NCI-H446 (cell line): Measurements from ENCODE around the gene TSPEAR.
"Not testable (repeated sequence)": the region's sequence is repeated elsewhere in the genome, so short reads cannot be mapped to it uniquely, and the experiment has no call there.

Source experiments
- DNase-seq, 2 experiments: peaks; one replicate each; lab custom pipeline; 2025; lab: John Stamatoyannopoulos, UW

The TSPEAR gene

DNA sequence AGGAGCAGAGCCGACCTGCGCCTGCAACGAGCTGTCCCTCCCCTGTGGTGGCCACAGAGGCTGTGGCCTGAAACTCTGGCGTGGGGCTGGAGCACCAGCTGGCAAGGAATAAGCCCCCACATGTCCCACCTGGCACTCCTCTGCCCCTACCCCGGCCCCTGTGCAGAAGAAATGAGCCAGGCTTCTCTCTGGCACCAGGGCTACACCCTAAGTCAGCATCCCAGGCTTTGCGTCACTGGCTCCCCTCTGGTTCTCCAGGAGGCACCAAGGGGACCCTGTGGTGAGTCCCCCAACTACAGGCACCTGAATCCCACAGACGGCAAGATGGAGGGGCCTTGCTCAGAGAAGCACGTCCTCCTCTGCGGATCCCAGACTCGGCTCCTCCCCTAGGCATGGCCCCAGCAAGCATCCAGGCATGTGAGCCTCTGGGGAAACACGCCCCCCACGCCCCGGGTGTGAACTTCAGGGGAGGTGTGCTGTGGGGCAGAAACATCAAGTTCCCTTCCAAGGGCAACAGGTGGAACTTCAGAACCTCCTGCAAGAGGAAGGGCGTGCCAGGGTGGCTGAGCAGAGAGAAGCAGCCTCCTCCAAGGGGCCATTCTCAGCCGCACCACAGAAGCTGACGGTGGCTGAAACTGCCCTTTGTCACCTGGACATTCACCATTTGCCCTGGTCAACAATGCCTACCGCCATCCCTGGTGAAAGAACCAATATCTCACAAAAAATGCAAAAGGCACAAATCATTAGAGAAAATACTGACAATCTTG is 108.1 kb downstream of the TSPEAR start:
- no peak for DNase-seq

DNA sequence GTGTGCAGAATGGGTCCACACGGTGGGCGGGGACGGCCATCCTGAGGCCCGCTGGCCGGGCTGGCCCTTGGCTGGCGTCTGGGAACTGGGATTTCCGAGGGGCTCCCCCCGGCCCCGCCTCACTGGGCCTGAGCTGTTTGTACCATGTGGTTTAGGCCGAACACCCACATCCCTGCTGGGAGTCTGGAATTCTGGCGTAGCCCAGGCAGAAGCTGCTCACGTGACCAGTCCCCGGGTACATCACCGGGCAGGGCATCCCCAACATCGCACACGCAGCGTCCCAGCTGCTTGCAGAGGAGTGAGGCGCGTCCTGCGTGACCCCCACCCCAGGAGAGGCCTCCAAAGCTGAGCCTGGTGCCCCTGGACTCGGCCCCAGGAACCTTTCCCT is 108.9 kb downstream of the TSPEAR start:
- DNase-seq, result no peak

DNA sequence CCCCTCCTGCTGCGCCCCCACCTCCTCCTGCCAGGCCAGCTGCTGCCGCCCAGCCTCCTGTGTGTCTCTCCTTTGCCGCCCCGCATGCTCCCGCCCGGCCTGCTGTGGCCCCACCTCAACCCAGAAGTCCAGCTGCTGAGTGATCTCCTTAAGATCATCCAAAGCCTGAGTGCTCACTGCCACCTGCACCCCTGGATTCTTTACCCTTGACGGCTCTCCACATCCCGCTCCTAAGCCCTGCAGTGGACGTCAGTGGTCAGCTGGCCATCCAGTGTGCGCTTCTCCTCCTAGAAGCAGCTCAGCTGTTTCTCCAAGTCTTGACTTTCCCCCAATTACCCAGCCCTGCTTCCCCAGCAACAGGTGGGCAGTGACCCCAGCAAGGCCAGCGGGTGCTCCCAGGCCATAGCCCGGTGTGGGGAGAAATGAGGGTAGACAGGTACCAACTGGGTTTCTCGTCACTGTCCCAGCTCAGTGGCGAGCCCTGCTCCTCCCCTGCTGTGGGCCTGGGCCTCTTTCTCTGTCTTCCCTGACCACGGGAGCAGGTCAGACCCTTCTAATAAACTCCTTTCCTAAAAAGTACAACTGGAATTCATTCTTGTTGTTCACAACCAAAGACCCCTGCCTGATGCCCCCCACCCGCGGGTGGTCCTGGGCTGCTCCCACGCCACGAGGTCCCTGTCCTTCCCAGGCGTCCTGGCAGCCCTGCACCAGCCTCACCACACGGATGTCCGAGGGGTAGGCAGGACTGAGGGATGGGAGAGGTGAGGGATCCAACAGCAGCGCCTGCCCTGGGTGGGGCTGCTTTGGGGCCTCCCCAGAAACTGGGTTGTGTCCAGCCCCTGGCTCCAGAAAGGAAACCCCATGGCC is 109.5 kb downstream of the TSPEAR start:
- DNase-seq, result no peak

DNA sequence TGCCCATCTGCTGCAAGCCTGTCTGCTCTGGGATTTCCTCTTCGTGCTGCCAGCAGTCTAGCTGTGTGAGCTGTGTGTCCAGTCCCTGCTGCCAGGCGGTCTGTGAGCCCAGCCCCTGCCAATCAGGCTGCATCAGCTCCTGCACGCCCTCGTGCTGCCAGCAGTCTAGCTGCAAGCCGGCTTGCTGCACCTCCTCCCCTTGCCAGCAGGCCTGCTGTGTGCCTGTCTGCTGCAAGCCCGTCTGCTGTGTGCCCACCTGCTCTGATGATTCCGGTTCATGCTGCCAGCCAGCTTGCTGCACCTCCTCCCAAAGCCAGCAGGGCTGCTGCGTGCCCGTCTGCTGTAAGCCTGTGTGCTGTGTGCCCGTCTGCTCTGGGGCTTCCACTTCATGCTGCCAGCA is 110.3 kb downstream of the TSPEAR start:
- not testable (repeated sequence) for DNase-seq

DNA sequence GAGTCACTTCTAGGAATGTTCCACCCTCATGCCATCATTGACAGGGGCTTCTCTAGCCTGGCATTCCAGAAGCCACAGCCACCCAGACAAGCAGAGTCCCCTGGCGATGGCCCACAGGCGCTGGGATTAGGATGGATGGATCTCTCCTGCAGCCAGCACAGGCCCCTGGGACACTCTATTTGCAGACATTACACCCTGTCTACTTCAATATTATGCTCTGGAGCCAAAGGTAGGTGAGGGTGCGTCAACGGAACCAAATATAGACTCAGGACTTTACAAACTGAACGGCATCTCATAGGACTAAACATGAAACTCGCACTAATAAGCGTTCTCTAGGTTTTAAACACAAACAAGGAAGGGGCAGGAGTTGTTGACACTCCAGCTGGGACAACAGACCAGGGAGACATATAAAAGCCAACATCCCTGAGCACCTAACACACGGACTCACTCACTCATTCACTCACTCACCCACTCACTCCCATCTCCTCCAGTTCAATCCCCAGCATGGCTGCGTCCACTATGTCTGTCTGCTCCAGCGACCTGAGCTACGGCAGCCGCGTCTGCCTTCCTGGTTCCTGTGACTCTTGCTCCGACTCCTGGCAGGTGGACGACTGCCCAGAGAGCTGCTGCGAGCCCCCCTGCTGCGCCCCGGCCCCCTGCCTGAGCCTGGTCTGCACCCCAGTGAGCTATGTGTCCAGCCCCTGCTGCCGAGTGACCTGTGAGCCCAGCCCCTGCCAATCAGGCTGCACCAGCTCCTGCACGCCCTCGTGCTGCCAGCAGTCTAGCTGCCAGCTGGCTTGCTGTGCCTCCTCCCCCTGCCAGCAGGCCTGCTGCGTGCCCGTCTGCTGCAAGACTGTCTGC is 111.0 kb downstream of the TSPEAR start, which contains the start of gene KRTAP10-7:
Gene KRTAP10-7 (plus strand): TSS at position 480 of the 861 bp plus-strand sequence. CDS start 25 bp downstream, at position 505.
- DNase-seq, result not testable (repeated sequence)

DNA sequence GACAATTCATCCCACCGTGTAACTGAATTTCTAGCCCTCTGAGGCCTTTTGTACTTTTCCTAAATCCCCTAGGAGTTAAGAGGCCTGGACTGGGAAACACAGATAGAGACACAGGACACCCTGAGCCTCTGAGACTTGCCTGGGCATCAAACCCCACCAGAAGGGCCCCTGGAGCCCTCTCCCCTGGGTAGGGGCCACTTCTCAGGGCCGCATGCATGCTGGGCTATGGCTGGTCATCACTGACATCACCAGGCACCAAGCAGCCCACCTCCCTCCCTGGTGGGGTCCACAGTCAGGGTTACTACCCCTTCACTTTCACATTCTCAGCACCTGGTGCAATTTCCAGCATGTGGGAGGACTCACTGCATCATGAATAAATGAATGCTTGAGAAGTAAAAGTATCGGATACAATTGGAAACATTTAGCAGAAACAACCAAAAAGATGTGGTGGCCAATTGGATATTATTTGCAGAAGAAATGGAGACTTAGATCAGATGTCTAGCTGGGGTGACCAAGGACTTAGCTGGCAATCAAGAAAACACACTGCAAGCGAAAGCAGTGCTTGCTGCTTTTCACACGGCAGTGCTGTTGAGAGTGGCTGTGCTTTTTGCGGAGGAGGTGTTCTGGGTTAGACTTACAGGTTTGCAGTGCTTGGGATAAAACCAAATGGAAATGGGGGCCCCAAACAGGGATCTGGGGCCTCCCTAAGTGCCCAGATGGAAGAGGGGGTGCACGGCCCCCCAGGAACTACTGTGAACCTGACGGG is 111.9 kb downstream of the TSPEAR start:
- no peak for DNase-seq

DNA sequence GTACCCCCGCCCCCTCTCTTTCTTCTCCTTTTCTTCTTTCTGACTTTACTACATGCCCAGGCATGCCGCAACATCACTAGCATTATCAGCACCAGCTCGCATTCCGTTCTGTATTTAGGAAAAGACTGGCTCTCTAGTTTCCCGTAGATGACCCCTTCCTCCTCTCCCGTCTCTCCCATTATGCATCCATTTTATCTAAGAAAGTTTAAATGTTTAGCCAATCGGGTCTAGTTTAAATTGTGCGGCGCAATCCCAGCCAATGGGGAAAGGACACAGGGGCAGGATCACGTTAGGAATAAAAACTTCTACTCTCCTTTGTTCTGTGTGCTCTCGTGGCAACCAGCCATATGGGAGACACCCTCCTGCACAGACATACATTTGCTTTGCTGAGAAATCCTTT is 113.3 kb downstream of the TSPEAR start:
- DNase-seq, result no peak

DNA sequence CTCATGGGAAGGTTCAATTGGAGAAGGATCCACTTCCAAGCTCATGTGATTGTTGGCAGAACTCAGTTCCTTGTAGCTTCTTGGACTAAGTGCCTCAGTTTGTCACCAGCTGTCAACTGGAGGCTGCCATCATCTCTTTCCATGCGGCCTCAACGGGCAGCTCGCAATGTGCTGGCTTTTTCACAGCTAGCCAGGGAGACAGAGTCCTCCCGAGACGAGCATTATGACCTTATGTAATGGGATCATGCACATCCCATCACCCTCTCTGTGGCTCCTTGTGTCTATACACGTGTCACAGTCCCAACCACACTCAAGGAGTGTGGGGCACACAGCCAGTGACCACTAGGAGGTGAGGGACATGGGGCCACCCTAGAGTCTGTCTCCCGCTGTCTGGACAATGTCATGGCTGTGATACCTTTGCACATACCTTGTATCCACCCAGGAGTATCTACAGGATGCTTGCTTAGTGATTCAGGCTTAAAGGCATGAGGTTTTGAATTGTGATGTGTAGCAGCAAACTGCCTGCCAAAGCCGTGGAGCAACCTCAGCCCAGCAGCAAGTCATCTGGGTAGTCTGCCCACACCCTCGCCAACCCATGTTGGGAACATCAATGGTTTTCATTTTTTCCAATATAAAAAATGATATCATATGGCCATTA is 115.2 kb downstream of the TSPEAR start:
- DNase-seq, result no peak

DNA sequence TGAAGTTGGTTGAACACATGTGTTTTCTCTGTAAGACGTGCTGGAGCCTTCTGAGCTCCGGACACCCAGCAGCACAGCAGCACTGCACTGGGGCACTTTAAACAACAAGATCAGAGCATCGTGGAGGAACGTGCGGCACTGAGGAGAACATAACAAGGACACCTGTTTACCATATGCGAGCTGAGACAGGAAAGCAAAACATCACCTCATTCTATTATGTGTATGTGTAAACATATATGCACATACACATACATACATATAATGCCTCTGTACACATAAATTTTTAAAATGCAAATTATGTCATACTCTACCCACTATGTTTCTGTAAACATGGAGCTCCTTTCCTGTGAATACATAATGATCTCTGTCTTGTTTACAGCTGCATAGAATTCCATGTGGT is 115.8 kb downstream of the TSPEAR start:
- no peak for DNase-seq

DNA sequence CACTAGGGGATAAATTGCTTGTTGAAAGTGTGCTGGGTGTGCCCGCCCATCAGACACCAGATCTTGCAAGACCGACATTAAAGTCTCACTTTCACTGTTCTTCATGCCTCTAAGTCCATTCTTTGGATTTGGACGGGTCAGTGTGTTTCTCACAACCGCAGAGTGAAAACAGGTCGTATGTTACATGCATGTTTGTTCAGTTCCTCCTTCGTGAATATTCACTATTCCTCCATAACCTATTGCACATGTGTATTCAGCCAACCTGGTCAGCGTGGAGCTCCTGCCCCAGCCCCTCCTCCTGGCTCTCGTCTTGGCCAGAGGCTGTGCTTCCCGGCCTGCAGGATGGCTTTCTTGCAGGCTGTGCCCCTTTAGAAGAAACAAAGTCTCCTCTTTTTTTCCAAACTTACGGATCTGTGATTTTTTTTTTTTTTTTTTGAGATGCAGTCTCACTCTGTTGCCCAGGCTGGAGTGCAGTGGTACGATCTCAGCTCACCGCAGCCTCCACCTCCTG is 116.9 kb downstream of the TSPEAR start:
- DNase-seq, result no peak

DNA sequence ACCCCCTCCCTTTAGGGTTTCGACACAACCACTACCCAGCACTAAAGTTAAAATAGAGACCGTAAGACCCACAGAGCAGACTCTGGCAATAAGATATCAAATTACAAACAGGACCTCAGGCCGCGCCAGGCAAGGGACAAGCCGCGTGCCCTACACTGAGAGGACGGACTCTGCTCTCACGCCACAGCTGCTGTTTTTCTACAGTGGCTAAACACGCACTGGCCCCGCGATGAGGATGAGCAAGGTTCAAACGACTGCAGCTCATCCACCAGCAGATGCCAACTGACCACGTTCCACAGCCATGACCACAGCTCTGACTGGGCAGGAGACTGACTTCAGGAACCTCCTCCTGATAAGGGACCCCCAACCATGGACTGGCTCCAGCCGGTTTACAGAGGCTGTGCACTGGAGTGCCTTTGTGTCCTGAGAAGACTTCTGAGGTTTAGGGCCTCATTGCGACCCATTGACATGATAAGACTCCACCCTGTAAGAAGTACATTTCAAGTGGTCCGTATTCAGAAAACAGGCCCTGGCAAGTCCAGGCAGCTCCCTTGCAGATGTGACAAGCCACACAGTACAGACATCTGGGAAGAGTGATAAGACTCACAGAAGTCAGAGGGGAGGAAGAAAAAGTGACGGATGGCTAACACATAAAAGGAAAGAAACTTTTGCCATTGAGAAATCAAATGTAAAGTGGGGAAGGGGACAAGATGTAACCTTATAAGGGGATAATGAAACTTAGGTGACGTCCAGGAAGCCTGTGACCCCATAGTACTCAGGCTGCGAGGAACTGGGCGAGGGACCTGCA is 117.6 kb downstream of the TSPEAR start:
- DNase-seq, result no peak

DNA sequence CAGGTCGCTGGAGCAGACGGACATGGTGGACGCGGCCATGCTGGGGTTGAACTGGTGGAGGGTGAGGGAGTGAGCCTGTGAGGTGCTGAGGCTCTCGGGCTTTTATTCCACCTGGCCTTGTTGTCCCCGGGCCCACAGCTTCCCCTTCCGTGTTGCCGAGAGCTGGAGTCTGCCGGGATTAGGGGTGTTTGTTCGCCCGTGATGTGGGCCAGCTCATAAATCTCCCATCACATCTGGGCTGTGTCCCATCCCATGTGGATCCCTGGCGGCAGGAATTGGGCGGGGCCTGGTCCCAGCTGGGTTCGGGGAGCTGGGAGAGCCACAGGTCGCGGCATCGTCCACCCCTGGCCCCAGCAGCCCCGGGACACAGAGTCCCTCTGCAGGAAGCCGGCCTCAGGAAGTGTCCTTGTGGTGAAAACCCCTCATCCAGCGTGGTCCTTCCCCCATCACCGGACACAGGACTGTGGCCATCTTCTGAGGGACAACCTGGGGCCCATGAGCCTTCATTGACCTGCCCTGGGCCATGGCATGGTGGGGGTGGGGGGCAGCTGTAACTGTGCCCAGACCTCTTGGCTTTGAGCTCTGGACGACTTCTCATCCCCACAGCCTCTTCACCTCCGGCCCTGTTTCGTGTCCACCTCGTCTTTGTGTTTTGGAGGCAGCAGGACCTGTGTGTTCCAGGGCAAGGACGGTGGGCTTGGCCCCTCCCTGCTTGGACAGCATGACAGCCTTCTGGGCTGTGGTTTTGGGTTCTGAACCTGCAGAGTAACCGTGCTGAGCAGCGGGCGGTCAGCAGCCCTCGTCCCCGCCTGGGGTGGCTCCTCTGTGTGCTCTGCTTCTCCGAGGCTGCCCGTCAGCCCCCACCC is 118.7 kb downstream of the TSPEAR start, which contains the start of gene KRTAP10-6:
Gene KRTAP10-6 (minus strand): TSS at position 60 of the 866 bp plus-strand sequence. CDS start 21 bp downstream, at position 39.
- DNase-seq, result no peak

DNA sequence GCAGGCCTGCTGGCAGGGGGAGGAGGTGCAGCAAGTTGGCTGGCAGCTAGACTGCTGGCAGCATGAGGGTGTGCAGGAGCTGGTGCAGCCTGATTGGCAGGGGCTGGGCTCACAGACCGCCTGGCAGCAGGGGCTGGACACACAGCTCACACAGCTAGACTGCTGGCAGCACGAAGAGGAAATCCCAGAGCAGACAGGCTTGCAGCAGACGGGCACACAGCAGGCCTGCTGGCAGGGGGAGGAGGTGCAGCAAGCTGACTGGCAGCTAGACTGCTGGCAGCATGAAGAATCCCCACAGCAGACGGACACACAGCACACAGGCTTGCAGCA is 119.6 kb downstream of the TSPEAR start:
- DNase-seq, result not testable (repeated sequence)

DNA sequence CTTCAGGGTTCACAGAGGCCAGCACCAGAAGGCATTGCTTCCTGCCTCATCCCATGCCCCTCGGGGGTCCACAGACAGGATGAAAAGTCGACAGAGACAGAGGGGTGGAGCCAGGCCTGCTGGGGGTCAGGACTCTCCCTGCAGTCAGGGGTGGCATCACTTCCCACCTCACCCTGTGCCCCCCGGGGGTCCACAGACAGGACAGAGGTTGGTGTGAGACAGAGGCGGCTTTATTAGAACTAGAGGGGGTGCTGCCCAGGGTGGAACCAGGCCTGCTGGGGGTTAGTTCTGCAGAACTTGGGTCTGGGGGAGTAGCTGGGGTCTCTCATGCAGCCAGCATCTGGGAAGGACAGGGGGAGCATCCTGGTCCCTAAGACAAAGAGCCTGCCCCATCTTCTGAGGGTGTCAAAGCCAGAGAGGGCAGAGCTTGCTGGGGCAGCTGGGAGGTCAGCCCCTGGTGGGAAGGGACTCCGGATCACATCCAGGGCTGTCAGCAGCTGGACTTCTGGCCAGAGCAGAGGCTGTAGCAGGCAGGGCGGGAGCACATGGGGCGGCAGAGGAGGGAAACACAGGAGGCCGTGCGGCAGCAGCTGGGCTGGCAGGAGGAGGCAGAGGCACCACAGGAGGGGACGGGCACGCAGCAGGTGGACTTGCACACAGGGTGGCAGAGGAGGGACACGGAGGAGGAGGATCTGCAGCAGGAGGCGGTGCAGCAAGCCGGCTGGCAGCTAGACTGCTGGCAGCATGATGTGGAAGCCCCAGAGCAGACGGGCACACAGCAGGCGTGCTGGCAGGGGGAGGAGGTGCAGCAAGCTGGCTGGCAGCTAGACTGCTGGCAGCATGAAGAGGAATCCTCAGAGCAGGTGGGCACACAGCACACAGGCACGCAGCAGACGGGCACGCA is 120.2 kb downstream of the TSPEAR start:
- DNase-seq, result not testable (repeated sequence)

DNA sequence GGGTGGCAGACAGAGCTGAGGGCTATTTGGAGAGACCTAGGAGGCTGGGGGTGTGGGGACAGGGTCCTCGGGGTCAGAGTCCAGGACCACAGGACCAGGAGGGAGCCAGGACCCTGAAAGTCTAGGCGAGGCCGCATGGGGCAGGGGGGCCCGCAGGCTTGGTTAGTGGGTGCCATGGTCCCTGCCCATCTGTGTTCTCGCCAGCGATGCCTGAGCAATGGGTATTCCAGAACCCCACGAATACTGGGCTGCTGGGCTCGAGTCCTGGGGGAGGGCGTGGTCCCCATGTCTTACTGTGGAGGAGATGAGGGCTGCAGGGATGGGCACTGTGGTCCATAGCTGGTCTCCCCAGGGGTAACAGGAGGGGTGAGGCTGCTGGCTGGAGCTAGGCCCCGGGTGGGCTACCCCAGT is 121.1 kb downstream of the TSPEAR start:
- DNase-seq, result no peak

DNA sequence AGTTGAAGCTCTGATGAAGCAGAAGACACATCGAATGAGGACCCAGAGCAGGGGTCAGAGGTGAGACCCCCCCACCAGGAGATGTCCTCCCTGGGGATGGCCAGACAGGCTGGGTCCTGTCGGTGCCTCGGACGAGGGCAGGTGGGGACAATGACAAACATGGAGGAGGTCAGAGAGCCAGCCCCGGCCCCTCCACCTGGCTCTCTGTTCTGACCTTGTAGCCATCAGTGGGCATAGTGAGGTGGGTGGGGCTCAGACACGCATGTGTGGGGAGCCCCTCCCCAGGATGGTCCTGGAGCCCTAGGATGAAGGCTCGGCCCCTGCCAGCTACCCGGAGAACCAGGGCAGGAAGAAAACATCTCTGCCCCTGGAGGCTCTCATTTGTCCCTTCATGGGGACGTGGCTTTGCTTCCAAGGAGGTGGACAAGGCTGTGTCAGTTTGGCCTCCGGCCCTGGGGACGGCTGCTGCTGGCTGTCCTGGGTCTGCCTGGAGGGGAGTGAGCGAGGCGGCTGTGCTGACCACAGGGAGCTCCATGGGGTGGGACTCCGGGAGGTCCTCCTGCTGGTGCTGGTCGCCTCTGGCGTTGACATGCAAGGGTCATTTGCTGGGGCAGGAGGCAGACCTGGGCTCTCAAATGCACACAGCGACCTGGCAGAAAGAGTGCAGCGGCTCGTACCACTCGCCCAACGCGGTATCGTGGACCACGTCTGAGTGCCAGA is 121.6 kb downstream of the TSPEAR start:
- no peak for DNase-seq

DNA sequence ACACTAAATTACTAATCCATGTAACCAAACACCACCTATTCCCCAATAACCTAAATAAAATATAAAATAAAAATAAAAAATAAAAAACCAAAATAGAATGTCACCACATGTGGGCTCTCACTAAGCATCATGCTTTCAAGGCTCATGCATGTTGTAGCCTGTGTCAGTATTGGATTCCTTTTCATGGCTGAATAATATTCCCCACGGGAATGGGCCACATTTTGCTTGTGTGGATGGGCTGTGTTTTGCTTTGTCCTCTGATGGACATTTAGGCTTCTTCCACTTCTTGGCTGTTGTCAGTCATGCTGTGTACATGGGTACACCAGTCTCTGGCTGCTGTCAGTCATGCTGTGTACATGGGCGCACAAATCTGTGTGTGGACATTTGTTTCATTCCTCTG is 122.3 kb downstream of the TSPEAR start:
- DNase-seq, result no peak
